Stimulated activated CD4-positive, alpha-beta T cell treated with anti-CD3 and anti-CD28 coated beads, Interleukin-12 subunit alpha, Interleukin-12 subunit beta, amount 100 ng/mL, for 48 hours (primary cell): ENCODE data around the gene TEAD1.

Experiments used
- DNase-seq, 3 donors: peaks; one replicate each; pipeline ENCODE4 v3.0.0-alpha.2; 2020; ENCODE audit warnings: low read depth in 2 of 3, low spot score in 1 of 3

The TEAD1 gene

DNA sequence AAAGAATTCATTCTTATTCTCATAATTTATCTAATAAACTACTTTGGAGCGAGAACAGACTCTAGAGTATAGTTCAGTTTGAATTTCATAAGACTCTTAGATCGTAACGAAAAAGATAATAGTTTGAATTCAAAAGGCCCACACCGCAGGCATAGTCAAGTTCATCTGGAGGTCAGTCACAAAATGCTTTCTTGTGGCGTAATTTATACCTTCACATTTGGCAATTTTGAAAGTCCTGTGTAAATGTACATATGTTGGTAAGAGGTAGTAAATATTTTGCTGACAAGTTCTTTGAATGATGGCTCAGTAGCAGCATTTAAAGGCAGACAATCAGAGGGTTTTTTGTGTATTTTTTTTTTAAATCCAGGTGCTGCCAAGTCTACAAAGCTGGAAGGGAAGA is 88.1 kb downstream of the TEAD1 start:
- no peak for DNase-seq

DNA sequence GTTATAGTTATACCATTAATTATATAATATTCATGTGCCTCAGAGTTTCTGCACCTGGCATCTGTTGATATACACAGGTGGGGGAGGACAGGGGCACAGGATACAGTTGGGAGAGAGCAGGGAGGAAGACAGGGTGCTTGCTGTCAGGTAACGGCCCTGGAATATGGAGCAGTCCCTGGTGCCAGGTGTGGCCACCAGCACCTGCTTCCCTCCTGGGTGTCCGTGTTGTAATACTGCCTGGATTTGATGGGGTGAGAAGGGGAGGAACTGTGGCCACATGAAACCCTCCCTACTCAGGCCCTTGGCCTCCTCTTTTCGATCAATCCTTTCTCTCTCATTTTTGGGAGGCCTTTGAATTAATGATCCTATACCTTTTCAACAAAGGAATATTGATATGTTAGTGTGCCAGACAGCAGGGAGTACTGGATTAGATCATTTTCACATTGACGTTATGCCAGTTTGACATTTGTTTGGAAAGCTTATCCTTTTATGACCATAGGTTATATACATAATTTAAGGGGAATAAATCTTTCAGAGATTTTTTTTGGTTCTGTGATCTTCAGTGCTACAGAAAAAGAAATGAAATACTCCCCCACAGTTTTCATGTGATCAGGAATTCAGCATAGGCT is 88.6 kb downstream of the TEAD1 start:
- no peak for DNase-seq

DNA sequence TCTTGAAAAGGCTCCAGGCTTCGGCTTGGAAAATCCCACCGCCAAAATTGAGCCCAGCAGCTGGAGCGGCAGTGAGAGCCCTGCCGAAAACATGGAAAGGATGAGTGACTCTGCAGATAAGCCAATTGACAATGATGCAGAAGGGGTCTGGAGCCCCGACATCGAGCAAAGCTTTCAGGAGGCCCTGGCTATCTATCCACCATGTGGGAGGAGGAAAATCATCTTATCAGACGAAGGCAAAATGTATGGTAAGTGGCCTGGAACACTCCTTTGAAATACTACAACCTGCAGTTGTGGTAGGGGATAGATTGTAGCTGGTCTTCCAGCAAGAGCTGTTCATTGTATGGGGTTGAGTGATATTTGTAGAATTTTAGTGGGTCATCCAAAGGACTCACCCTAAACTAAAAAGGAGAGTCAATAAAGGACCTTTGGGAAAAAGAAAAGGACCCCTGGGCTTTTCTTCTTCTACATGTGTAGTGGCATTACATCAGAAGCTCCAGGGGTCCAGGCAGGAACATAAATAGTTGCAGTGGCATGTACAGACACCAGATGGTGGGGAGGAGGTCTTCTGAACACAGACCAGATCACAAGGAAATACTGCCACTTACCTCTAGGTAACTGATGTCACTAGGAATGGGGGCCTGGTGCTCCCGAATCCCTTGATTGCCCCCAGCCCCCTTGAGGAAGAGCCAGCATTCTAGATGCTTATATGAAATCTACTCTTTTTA is 90.1 kb downstream of the TEAD1 start:
- DNase-seq, result no peak

DNA sequence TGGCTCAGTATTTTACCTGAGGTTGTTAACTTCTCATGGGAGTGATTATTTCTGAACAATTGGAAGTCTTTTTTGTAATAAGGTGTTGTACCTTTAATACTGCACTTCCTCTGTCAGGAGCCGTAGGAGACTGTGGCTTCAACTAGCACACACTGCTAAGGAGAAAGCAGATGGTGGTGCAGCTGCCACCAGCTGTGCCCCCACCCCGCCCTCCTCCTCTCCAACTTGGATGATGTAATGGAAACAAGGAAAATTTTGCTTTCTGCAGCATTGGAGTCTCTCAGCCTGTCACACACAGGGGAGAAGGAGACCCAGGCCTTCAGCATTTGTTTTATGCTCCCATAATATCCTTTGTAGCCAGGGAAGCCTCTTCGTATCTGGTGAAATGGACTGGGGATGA is 91.2 kb downstream of the TEAD1 start:
- no peak for DNase-seq

DNA sequence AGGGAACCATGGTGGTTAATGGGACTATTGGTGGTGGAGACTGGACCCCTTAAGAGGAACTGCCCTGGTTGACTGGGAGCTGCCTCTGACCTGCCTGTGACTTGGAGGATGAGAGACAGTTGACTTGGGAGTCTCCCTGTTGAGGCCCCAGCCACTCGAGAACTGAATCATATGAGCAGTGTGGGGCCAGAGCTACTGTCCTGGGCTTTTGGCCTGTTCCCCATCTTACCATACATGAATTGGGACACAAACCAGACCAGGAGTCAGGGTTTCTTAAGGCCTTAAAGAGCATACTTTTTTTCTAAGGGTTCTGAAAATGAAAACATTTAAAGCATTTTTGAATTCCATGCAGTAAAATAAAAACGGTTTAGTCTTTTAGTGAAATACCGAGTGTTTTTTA is 92.8 kb downstream of the TEAD1 start:
- no peak for DNase-seq

DNA sequence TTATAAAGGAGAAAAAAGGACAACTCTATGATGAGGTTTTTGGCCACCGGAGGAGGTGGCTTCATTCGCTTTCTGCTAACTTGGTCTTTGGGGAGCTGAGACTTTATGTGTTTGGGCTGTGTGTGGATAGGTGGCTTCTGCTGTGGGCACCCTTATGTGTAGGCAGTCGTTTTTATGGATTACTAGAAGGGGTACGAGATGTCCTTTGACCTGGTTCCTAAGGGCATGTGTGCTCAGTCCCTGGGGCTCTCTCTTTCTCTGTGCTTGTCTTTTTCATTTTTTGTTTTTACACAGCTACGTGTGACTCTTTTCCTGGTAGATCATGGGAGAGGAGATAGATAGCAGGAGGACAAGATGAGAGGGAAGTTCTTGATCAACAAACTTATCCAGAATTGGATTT is 93.4 kb downstream of the TEAD1 start:
- no peak for DNase-seq

DNA sequence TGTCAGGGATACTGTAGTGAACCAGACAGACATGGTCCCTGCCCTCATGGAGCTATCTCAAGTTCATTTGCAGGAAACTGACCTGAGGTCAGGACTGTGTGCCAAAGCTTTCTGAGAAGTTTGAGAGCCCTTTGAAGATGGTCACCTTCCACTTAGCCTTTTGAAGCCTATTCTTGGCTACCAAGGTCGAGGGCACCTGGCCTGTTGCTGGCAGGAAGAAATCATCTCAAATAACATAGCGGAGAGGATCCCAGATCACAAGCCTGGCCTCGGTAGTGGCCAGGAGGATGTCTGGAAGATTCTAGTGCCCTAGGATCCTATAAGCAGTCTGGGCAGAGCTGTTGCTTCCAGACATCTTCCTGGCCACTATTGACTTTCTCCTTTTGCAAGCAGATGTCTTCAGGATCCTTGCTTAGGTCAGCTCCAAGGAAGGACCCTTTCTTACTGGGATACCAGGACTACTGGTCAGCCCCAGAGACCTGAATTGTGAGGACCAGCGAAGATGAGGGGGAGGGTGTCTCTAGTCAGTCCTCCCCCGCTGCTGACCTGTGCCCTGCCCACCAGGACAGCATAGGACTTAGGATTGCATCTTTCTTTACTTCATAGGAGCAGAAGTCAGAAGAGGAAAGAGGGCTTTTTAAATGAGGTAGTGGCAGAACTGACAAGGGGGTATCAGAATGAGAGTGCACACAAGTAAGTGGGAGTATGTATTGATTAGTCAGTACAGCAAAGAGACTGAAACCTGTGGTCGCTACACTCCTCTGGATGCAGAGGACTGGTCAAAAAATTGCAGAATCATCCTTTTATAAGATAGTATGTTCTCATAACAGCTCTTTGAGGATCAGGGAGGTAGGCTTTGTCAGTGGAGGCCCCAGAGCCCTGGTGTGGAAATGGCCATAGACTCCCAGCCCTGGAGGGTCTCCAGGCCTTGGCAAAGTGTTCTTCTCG is 94.8 kb downstream of the TEAD1 start:
- no peak for DNase-seq

DNA sequence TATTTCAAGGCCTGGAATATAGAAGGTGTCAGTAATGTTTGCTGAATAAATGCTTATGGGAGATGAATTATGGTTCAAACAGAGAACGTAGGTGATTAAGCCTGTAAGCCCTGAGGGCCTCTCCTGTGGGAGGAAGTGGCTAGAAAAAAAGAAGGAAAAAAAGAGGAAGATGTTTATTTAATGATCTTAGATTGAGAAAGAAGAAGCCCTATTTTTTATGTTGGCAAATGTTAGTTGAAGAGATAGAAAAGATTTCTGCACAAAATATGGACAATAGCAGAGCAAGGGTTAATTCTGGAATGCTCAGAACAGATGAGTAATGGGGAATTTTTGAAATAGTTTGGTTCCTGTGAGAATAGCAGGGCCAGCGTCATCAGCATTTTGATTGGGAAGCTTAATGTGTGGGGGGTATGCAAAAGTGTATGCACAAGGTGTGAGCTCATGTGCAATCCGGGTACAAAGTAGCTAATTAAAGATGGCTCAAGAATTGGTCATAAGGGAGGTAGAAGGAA is 95.7 kb downstream of the TEAD1 start:
- DNase-seq, result no peak

DNA sequence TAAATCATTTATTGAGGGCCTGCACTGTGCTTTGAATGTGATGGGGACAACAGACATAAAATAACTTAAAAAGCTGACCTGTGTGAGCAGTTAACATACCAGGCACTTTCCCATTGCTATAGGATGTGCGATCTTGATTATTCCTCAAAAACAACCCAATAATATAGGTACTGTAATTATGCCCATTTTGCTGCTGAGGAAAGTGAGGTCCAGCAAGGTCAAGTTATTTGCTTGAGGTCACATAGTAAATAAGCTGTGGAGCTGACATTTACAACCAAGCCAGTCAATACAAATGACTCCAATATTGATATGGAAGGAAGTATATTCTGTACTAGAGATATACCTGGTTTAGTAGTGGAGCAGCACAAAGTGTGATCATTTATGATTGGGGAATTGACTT is 96.2 kb downstream of the TEAD1 start:
- DNase-seq, result no peak

DNA sequence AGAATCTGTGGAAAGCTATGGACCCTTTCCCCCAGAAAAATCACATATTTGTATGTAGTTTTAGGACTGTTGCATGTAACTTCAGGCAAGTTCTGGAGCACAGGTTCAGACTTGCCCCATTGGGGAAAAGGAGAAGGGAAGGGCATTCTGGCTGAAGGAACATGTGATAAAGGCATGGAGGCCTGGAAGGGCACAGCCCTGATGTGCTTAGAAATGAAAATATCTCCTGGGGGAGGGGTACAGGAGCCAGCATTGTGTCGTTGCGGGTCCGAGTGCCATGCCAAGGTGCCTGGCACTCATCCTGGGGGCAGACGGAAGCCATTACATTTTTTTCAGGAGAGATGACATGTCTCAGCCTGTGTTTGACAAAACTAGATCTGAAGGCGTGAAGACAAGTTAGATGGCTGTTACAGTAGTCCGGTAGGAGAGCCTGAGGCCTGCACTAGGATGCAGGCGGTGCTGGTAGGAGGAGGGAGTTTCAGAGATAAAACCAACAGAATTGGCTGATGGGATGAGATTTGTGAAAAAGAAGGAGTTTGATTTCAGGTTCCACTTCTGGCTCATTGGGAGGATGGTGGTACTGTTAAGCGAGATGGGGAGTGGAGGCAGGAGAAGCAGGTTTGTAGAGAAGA is 96.9 kb downstream of the TEAD1 start:
- no peak for DNase-seq

DNA sequence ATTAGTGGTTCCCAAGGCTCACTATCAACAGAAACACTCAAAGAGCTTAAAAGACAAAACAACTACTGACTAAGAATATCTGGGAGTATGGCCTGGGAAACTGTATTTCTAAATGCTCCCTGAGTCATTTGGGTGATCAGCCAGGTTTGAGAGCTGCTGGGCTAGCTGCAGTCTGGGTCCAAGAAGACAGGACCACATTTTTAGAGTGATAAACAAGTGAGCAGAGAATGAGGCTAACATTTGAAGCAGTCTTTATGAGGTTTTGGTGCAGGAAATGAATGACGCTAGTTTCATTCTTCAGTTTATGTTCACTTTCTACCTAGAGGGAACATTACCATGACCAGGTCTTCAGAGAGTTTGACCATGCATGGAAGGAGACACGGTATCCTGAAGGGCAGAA is 97.7 kb downstream of the TEAD1 start:
- DNase-seq, result no peak

DNA sequence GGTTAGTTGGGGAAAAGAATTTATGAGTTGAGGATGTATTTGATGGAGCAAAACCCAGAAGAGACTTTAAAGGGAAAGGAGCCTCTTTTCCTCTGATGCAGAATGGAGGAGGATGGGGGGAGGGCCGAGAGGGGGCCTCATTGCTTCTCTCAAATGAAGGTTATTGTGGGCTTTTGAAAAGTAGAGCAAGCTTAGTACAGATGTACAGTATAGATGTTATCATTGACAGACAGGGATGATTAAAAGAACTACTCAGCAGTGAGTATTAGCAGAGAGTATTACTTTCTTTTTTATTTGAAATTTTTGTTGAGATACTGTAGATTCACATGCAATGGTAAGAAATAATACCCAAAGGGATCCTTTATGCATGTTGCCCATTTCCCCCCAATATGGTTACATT is 98.1 kb downstream of the TEAD1 start:
- DNase-seq, result no peak

DNA sequence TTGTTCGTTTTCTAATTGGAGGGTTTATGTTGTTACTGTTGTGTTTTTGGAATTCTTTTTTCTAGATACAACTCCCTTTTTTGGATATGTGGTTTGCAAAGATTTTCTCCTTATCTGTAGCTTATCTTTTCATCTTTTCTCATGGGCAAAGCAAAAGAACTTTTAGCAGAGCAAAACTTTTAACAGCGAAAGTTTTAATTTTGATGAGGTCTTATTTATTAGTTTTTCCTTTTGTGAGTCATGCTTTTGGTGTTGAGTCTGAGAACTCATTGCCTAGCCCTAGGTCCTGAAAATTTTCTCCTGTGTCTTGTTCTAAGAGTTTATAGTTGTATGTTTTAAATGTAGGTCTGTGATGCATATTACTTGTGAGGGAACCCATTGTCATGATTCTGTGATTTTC is 99.4 kb downstream of the TEAD1 start:
- DNase-seq, result no peak

DNA sequence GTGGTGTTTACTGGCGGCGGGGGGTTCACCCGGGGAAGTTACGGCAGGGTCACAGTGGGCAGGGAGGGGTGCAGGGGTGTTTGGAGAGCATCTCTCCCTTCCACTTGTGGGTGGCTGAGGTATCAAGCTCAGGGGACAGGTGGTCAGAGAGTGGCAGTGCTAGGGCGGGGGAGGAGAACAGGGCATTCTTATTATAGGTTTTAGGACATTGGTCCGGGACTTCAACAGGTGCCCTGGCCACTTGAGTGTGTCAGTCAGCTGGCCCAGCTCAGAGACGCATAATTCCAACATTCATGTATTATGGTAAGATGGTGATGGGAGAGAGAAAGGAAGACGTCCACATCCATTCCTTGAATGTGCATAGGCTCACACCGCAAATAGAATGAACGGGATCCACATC is 101.7 kb downstream of the TEAD1 start:
- DNase-seq, result no peak

DNA sequence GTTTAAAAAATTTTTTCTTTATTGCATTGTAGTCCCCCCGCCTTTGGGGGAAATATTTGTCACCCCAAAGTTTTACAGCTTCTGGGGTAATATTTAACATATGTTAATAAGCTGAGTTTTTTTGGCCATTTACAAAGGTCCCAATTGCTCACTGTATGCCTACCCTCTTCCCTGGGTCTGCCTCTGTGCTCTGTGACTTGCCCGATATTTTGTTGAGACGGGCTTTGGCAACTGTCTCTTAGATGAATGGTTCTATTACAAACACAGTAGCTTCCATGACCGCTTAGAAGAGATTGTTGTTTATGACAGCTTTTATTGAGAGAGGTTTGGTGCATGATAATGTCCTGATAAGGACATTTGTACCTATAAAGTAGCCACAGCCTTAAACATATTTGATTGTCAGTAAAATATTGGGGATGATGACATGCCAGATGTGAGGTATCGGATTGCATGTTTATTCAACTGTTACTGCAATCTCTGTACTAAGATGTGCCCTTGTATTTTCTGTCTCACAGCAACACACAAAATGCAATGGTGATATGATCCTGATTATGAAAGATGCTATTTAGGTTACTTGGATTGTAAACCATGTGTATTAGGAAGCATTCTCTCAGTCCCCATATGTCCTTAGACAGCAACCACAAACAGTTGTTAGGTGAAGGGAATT is 103.1 kb downstream of the TEAD1 start:
- no peak for DNase-seq

DNA sequence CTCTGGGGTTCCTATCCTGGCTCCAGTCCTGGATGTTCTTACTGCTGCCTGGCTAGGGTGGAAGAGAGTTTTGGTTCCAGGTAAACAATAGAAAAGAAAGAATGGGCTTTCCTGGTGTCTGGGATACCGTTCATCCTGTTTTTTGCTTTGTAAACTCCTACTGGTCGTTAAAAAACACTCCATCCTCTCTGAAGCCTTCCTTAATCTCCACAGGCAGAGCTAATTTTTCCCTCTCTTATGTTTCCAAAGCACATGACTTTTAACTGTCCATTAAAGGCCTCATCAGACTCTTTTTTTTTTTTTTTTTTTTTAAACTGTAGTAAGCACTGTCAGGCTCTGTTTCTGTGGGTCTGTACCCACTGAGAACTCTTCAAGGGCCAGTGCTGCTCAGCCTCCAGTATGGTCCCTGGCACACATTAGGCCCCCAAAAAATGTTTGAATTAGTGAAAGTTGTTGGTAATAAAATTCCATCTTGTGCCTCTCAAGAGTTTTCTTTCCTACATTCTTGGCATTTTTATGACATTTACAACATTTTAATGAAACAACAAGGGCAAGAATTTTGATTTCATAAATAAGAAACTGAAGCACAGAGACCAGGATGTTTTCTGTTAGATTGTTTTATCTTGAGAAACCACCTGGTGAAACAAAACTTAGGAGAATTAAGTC is 104.2 kb downstream of the TEAD1 start:
- DNase-seq, result no peak

DNA sequence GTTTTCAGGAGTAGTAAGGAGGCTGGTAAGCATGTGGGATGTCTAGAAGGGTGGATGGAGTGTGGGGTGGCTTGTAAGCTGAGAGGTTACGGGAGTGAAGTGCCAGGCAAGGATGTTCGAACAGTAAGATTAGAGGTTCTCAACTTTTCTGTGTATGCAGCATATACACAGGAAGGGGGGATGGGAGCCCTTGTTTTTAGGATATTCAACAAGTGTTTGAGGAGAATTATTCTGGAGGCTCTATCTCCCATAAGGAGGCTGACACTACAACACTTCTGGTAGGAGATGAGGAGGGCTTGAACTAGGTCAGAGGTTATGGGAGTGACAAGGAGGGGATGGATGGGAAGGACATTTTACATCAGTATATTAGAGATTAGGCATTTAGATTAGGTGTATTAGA is 109.5 kb downstream of the TEAD1 start:
- no peak for DNase-seq

DNA sequence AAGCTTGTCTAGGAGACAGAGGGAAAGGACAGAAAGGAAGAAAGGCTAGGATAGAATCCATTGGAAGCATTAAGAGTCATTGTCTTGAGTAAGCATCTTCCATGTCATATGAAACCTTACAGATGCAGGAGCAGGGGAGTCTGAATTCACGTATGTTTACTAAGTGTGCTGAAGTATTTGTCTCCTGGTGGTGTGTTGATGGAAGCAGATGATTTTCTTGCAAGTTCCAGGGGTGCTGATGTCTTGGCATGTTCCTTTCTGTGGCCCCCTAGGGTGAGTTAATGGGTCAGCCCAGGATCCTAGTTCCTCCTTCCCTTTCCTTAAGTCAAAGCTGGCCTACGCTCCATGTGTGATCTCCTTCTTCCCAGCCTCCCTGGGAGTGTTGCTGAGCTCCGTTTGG is 110.2 kb downstream of the TEAD1 start:
- DNase-seq, result no peak

DNA sequence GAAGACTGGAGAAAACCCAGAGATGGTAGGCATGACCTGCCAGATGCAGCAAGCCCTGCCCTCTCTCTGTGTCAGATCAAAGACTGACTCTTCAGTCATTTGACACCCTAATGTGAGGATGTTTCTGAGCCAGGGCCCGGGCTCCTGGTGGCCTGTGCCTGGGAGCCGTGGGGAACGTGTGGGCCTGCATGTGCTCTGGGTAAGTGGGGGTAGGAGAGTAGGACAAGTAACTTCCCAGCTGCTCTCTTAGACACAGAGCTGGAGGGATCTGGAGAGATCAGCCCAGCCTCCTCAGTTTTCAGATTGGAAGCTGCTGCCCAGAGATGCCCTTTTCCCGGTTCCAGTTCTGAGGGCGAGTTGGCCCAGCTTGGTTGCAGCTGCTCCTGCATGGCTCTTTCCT is 110.8 kb downstream of the TEAD1 start:
- no peak for DNase-seq

DNA sequence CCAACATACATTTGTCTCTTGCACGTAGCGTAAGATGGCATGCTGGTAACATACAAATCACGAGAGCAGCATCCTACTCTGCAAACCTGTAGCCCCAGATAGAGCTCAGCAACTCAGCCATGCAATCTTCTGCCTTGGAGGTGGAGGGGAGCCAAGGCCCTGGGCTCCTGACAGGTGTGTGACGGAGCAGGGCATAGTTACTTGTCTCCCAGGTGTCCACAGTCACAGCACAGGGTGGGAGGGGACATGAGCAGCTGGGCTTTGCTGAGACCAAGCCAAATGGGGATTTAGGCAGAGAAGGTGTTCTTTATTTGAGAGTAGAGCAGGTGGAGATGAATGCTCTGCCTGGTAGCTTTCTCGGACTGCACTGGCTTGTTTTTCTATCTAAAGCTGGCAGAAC is 111.7 kb downstream of the TEAD1 start:
- DNase-seq, result no peak
